IPS-NIHi7 (cell line): ENCODE data around the gene BLOC1S4.

Experiments used
- DNase-seq: peaks from one replicate; pipeline ENCODE4 v3.0.0; 2012; ENCODE audit warnings: mixed read lengths; ENCODE audit errors: extremely low spot score

The BLOC1S4 gene

GRCh38 chr4:6763330-6763851 is 47.4 kb downstream of the BLOC1S4 start:
- no peak for DNase-seq

GRCh38 chr4:6764976-6765620 is 49.1 kb downstream of the BLOC1S4 start:
- DNase-seq: no peak

- no peak for DNase-seq
Observed at GRCh38 chr4:6765703-6766102, 49.7 kb downstream of the BLOC1S4 start.
